HPDE6-E6E7 (cell line): Measurements from ENCODE around the gene HOXA6.

Experiments used
- DNase-seq: peaks from one replicate; pipeline ENCODE4 v3.0.0; 2011; ENCODE audit warnings: missing footprints; ENCODE audit errors: extremely low spot score

The HOXA6 gene

GRCh38 chr7:27137640-27138315 lies 9.8 kb downstream of the HOXA6 start:
- DNase-seq, result no peak

GRCh38 chr7:27134392-27134791 lies 13.2 kb downstream of the HOXA6 start:
- DNase-seq, result no peak

GRCh38 chr7:27133409-27134231 lies 14.0 kb downstream of the HOXA6 start:
- no peak for DNase-seq

- no peak for DNase-seq
These were observed 14.6 kb downstream of the HOXA6 start for GRCh38 chr7:27132978-27133377.

GRCh38 chr7:27132214-27132613 lies 15.4 kb downstream of the HOXA6 start:
- no peak for DNase-seq

- no peak for DNase-seq
These were observed 16.2 kb downstream of the HOXA6 start for GRCh38 chr7:27131390-27131819.

- no peak for DNase-seq
These were observed 16.8 kb downstream of the HOXA6 start, which contains the start of gene HOXA4 for GRCh38 chr7:27130540-27131389. Gene HOXA4 (minus strand): TSS chr7:27130757. CDS start chr7:27130733, 24 bp downstream.

- DNase-seq, result no peak
These were observed 17.6 kb downstream of the HOXA6 start for GRCh38 chr7:27129729-27130539.

GRCh38 chr7:27128776-27129728 lies 18.5 kb downstream of the HOXA6 start:
- no peak for DNase-seq

GRCh38 chr7:27128034-27128433 lies 19.5 kb downstream of the HOXA6 start:
- DNase-seq, result no peak

GRCh38 chr7:27126596-27127327 lies 20.8 kb downstream of the HOXA6 start:
- no peak for DNase-seq

- no peak for DNase-seq
These were observed 21.6 kb downstream of the HOXA6 start for GRCh38 chr7:27125986-27126394.

- DNase-seq, result no peak
These were observed 22.5 kb downstream of the HOXA6 start for GRCh38 chr7:27124902-27125689.

GRCh38 chr7:27124096-27124901 lies 23.3 kb downstream of the HOXA6 start:
- DNase-seq, result no peak

- no peak for DNase-seq
These were observed 24.0 kb downstream of the HOXA6 start for GRCh38 chr7:27123477-27124053.

- no peak for DNase-seq
These were observed 24.5 kb downstream of the HOXA6 start for GRCh38 chr7:27123007-27123476.
